K562 (cell line): ENCODE results near the gene GPR37L1. TPM values are rescaled to one million over a fixed set of nuclear protein-coding genes. Genes with fewer than 3 reads are reported as not detected.

Experiments used
- CAMTA2 ChIP-seq: fragments of 250-450 bp; sonication (Bioruptor Pico); conservative IDR thresholded peaks from 2 replicates; pipeline ENCODE4 v1.5.1; 2022
- CBFA2T2 ChIP-seq: fragments of 450-650 bp; conservative IDR thresholded peaks from 2 replicates; pipeline ENCODE4 v1.6.1; 2017; ENCODE audit warnings: mild to moderate bottlenecking
- CBX5 ChIP-seq: IDR thresholded peaks from 2 replicates; pipeline ENCODE4 v1.6.1; 2014; ENCODE audit warnings: low read depth, borderline replicate concordance
- FOXP1 ChIP-seq: sonication (generic); formaldehyde crosslinking; IDR thresholded peaks from 2 replicates; pipeline ENCODE4 v1.8.0; 2022; ENCODE audit warnings: mild to moderate bottlenecking, missing genetic modification reagents
- RBM34 ChIP-seq: fragments of 200-400 bp; formaldehyde crosslinking; IDR thresholded peaks from 2 replicates; pipeline ENCODE4 v1.6.1; 2018; ENCODE audit warnings: low read length, borderline replicate concordance; ENCODE audit not compliant: insufficient read depth
- WHSC1 ChIP-seq: IDR thresholded peaks from one replicate; pipeline ENCODE4 v1.6.1; 2012; ENCODE audit warnings: low read length, control low read depth, inconsistent platforms
- ZKSCAN1 ChIP-seq: fragments of 150-350 bp; IDR thresholded peaks from 2 replicates; pipeline ENCODE4 v1.6.1; 2016; ENCODE audit warnings: low read depth, low read length
- ZNF23 ChIP-seq: fragments of 250-450 bp; sonication (Bioruptor Pico); IDR thresholded peaks from 2 replicates; pipeline ENCODE4 v1.4.0; 2020; ENCODE audit warnings: mild to moderate bottlenecking
- polyA plus RNA-seq, 8 experiments: library from polyadenylated mRNA; depleted of rRNA in 4 of 8; stranded (reverse) in 5 of 8; unstranded in 3 of 8; fragments of >200 nt; fragmentation: Nextera tagmentation in 2 of 8; fragmentation: Illumina TruSeq in 1 of 8; extraction: Ambion mirVana in 2 of 8; extraction: Trizol in 1 of 8; gene quantifications; 2 replicates each; pipeline versions ENCODE4 v1.2.1 to v1.2.3, GENCODE V29; 2011 to 2014; ENCODE audit warnings: inconsistent platforms in 1 of 8, missing spikeins in 1 of 8
- total RNA-seq, 7 experiments: library from RNA; depleted of rRNA in 6 of 7; stranded (reverse); fragments of >200 nt in 6 of 7; fragmentation: Illumina TruSeq in 2 of 7; extraction: Trizol in 2 of 7; gene quantifications; 2 replicates each; pipeline versions ENCODE4 v1.2.1 to v1.2.3, GENCODE V29; 2011 to 2021; ENCODE audit warnings: low replicate concordance in 1 of 7
- TF ChIP-seq, protein P1 (sequence below): sonication (generic); formaldehyde crosslinking; IDR thresholded peaks from 2 replicates; pipeline ENCODE4 v1.8.0; 2023; ENCODE audit warnings: mild to moderate bottlenecking, missing genetic modification reagents
- TF ChIP-seq, protein P2 (sequence below): sonication (generic); formaldehyde crosslinking; IDR thresholded peaks from 2 replicates; pipeline ENCODE4 v1.8.1; 2022; ENCODE audit warnings: missing genetic modification reagents
- TF ChIP-seq, protein P3 (sequence below): fragments of 250-450 bp; sonication (Bioruptor Pico); IDR thresholded peaks from 2 replicates; pipeline ENCODE4 v1.6.1; 2021; ENCODE audit warnings: mild to moderate bottlenecking
- TF ChIP-seq, protein P4 (sequence below): fragments of 450-650 bp; conservative IDR thresholded peaks from 2 replicates; pipeline ENCODE4 v1.6.1; 2016; ENCODE audit warnings: missing genetic modification characterization, low read depth, mild to moderate bottlenecking, control low read depth, missing compliant biosample characterization

The GPR37L1 gene
- total and polyA plus RNA-seq, 9 of the 15 experiments (the other 6 are each of a cell fraction or from before 2014, with no cell fraction given), result not detected

DNA sequence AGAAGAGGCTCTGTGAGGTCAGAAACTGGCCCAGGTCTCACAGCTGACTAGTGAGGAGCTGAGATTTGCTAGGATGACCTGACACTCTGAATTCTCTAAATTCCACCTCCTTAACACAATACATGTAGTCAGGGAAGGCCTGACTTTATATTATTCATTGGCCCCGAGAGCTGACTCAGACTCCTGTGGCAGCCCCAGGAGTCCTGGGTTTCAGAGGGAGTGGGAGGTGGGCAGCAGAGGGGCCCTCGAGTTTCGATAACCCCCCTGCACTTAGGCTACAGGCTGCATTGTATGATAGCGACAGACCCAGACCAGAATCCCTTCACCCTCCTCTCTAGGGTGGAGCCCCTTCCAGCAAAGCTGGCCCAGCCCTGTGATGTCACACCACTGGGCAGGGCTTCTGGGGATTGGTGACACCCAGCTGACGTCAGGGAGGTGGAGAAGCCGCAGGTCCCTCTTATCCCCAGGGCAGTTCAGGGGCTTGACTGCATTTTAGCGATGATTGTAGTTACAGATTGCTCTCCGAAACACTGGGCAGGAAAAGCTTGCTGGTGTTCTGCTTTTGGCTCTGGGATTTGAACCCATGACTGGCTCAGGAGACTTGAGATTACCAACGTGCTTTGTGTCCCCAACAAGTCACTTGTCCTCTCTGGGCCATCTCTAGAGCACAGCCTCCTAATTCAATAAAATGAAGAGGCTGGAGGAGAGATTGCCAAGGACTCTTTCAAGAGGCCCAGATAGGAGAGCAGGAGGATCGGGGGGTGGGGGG lies 17.0 kb upstream of the GPR37L1 start (continued):
- TF ChIP-seq, protein P1, sequence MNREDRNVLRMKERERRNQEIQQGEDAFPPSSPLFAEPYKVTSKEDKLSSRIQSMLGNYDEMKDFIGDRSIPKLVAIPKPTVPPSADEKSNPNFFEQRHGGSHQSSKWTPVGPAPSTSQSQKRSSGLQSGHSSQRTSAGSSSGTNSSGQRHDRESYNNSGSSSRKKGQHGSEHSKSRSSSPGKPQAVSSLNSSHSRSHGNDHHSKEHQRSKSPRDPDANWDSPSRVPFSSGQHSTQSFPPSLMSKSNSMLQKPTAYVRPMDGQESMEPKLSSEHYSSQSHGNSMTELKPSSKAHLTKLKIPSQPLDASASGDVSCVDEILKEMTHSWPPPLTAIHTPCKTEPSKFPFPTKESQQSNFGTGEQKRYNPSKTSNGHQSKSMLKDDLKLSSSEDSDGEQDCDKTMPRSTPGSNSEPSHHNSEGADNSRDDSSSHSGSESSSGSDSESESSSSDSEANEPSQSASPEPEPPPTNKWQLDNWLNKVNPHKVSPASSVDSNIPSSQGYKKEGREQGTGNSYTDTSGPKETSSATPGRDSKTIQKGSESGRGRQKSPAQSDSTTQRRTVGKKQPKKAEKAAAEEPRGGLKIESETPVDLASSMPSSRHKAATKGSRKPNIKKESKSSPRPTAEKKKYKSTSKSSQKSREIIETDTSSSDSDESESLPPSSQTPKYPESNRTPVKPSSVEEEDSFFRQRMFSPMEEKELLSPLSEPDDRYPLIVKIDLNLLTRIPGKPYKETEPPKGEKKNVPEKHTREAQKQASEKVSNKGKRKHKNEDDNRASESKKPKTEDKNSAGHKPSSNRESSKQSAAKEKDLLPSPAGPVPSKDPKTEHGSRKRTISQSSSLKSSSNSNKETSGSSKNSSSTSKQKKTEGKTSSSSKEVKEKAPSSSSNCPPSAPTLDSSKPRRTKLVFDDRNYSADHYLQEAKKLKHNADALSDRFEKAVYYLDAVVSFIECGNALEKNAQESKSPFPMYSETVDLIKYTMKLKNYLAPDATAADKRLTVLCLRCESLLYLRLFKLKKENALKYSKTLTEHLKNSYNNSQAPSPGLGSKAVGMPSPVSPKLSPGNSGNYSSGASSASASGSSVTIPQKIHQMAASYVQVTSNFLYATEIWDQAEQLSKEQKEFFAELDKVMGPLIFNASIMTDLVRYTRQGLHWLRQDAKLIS (CRISPR knock-in tag), result no peak
- TF ChIP-seq WHSC1 (no peak), CBX5 (no peak), RBM34 (no peak), ZKSCAN1 (no peak), CBFA2T2 (peak; percentile 64), CAMTA2 (CRISPR knock-in tag) (no peak), ZNF23 (CRISPR knock-in tag) (no peak), FOXP1 (CRISPR knock-in tag) (no peak)
- TF ChIP-seq, protein P2, sequence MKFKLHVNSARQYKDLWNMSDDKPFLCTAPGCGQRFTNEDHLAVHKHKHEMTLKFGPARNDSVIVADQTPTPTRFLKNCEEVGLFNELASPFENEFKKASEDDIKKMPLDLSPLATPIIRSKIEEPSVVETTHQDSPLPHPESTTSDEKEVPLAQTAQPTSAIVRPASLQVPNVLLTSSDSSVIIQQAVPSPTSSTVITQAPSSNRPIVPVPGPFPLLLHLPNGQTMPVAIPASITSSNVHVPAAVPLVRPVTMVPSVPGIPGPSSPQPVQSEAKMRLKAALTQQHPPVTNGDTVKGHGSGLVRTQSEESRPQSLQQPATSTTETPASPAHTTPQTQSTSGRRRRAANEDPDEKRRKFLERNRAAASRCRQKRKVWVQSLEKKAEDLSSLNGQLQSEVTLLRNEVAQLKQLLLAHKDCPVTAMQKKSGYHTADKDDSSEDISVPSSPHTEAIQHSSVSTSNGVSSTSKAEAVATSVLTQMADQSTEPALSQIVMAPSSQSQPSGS (CRISPR knock-in tag), result no peak
- TF ChIP-seq, protein P3, sequence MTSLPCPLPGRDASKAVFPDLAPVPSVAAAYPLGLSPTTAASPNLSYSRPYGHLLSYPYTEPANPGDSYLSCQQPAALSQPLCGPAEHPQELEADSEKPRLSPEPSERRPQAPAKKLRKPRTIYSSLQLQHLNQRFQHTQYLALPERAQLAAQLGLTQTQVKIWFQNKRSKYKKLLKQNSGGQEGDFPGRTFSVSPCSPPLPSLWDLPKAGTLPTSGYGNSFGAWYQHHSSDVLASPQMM (CRISPR knock-in tag), result no peak
- TF ChIP-seq, protein P4, sequence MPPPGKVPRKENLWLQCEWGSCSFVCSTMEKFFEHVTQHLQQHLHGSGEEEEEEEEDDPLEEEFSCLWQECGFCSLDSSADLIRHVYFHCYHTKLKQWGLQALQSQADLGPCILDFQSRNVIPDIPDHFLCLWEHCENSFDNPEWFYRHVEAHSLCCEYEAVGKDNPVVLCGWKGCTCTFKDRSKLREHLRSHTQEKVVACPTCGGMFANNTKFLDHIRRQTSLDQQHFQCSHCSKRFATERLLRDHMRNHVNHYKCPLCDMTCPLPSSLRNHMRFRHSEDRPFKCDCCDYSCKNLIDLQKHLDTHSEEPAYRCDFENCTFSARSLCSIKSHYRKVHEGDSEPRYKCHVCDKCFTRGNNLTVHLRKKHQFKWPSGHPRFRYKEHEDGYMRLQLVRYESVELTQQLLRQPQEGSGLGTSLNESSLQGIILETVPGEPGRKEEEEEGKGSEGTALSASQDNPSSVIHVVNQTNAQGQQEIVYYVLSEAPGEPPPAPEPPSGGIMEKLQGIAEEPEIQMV (tag), result no peak
